K562 (cell line): ENCODE measurements around the gene CTIF. TPM values are rescaled to one million over a fixed set of nuclear protein-coding genes. Genes with fewer than 3 reads are reported as not detected.

Experiments used
- ATAC-seq: fragments of 200-7000 bp; cut with Tn5 transposase; 3 replicates; pipeline ENCODE4 v1.9.1; 2020; ENCODE audit warnings: moderate library complexity
- BruUV-seq: library from RNA; stranded (reverse); fragments of 400-500 nt; replicated peaks from 2 replicates; lab custom pipeline; 2021; lab: Mats Ljungman, UMichigan
- CTCF ChIA-PET: fragments of 300-600 bp; formaldehyde crosslinking; extraction: SDS; loops from one replicate; lab custom pipeline; 2021; ENCODE audit warnings: low intra/inter-chr PET ratio; lab: Yijun Ruan, JAX
- POLR2A ChIA-PET: fragments of 300-600, 350-650 bp; sonication (Branson Sonifier 250); formaldehyde crosslinking; extraction: SDS; loops from one replicate; lab custom pipeline; 2021; ENCODE audit warnings: antibody characterized with exemption, inconsistent platforms; lab: Yijun Ruan, JAX
- DNase-seq, 4 experiments: peaks; one replicate each; pipeline versions ENCODE4 v3.0.0 to v3.0.0-alpha.2; 2011 to 2018; ENCODE audit warnings: low spot score in 3 of 4, mixed read lengths in 3 of 4; ENCODE audit errors: extremely low read depth in 1 of 4
- FAIRE-seq: peaks from 2 replicates; lab custom pipeline; 2011; peaks lifted over from hg19 to GRCh38; lab: Jason Lieb, UNC
- H2AFZ ChIP-seq: 2 replicates; pipeline ENCODE4 v1.6.0; 2011; ENCODE audit warnings: low read depth, low read length, control low read depth, inconsistent platforms
- H3K27ac ChIP-seq: fragments of 200-600 bp; 3 replicates; pipeline ENCODE4 v1.8.0; 2011; ENCODE audit warnings: low read depth, mild to moderate bottlenecking, control low read depth, inconsistent platforms, low read length, moderate library complexity, mixed read lengths; ENCODE audit errors: extremely low read depth
- H3K27me3 ChIP-seq, 2 experiments: fragments of 300-600 bp in 1 of 2; 2 replicates in 1 of 2; 3 replicates in 1 of 2; pipeline versions ENCODE4 v1.6.0 to v1.8.0; 2011; ENCODE audit warnings: inconsistent platforms in 2 of 2, low read length in 2 of 2, mild to moderate bottlenecking in 1 of 2, mixed read lengths in 1 of 2, moderate library complexity in 1 of 2; ENCODE audit not compliant: control insufficient read depth in 2 of 2, insufficient read depth in 2 of 2
- H3K36me3 ChIP-seq: fragments of 300-600 bp; 3 replicates; pipeline ENCODE4 v1.8.0; 2011; ENCODE audit warnings: mild to moderate bottlenecking, low read length, inconsistent platforms; ENCODE audit not compliant: control insufficient read depth, insufficient read depth
- H3K4me1 ChIP-seq, 2 experiments: fragments of 200-600 bp in 1 of 2; replicated peaks in 1 of 2; 2 replicates in 1 of 2; 3 replicates in 1 of 2; pipeline versions ENCODE4 v1.5.1 to v1.8.0; 2011; ENCODE audit warnings: inconsistent platforms in 2 of 2, low read length in 2 of 2, mild to moderate bottlenecking in 1 of 2, mixed read lengths in 1 of 2, moderate library complexity in 1 of 2; ENCODE audit not compliant: control insufficient read depth in 2 of 2, insufficient read depth in 2 of 2
- H3K4me2 ChIP-seq: 2 replicates; pipeline ENCODE4 v1.6.1; 2011; ENCODE audit warnings: low read length, control low read depth, inconsistent platforms, mixed read lengths; ENCODE audit not compliant: insufficient read depth
- H3K4me3 ChIP-seq: fragments of 200-600 bp; sonication (generic), shearing (Covaris generic); 2 replicates; pipeline ENCODE4 v1.5.1; 2016; ENCODE audit warnings: control low read depth, inconsistent platforms
- H3K79me2 ChIP-seq: fragments of 200-600 bp; 3 replicates; pipeline ENCODE4 v1.8.0; 2011; ENCODE audit warnings: low read length, inconsistent platforms; ENCODE audit not compliant: control insufficient read depth, insufficient read depth
- H3K9ac ChIP-seq, 2 experiments: 2 replicates each; pipeline versions ENCODE4 v1.6.0 to v1.6.1; 2011; ENCODE audit warnings: low read depth in 2 of 2, low read length in 2 of 2, control low read depth in 1 of 2, inconsistent platforms in 1 of 2, mild to moderate bottlenecking in 1 of 2, mixed read lengths in 1 of 2; ENCODE audit not compliant: insufficient read depth in 1 of 2
- H3K9me1 ChIP-seq: one replicate; pipeline ENCODE4 v1.6.0; 2011; ENCODE audit warnings: inconsistent platforms, mild to moderate bottlenecking, low read length, moderate library complexity; ENCODE audit not compliant: control insufficient read depth, insufficient read depth
- H3K9me3 ChIP-seq: replicated peaks from 2 replicates; pipeline ENCODE4 v1.5.1; 2011; ENCODE audit warnings: low read depth, low read length, inconsistent platforms; ENCODE audit not compliant: control insufficient read depth, insufficient read depth
- H4K20me1 ChIP-seq: replicated peaks from 2 replicates; pipeline ENCODE4 v1.6.1; 2011; ENCODE audit warnings: low read length, inconsistent platforms, mixed read lengths; ENCODE audit not compliant: control insufficient read depth, insufficient read depth
- BRD4 ChIP-seq: fragments of 200-600 bp; sonication (generic); IDR thresholded peaks from 2 replicates; pipeline ENCODE4 v1.6.1; 2017; ENCODE audit warnings: inconsistent platforms
- MCM5 ChIP-seq: fragments of 450-650 bp; IDR thresholded peaks from 2 replicates; pipeline ENCODE4 v1.6.1; 2016; ENCODE audit warnings: low read depth
- POLR2G ChIP-seq: fragments of 200-400 bp; formaldehyde crosslinking; IDR thresholded peaks from 2 replicates; pipeline ENCODE4 v1.6.1; 2017; ENCODE audit warnings: low read depth, mild to moderate bottlenecking, antibody characterized with exemption, low read length, moderate library complexity
- SUPT5H ChIP-seq: fragments of 450-650 bp; IDR thresholded peaks from 2 replicates; pipeline ENCODE4 v1.6.1; 2016
- TAF9B ChIP-seq: fragments of 450-650 bp; IDR thresholded peaks from 2 replicates; pipeline ENCODE4 v1.6.1; 2018; ENCODE audit warnings: mild to moderate bottlenecking; ENCODE audit not compliant: partially characterized antibody
- U2AF1 ChIP-seq: fragments of 200-400 bp; formaldehyde crosslinking; optimal IDR thresholded peaks from 2 replicates; pipeline ENCODE3; 2017; ENCODE audit warnings: mild to moderate bottlenecking, low read depth, low read length, moderate library complexity
- ZNF253 ChIP-seq: fragments of 250-450 bp; sonication (Bioruptor Pico); conservative IDR thresholded peaks from 2 replicates; pipeline ENCODE4 v1.6.1; 2021; ENCODE audit warnings: mild to moderate bottlenecking
- ZNF766 ChIP-seq: fragments of 200-800 bp; sonication (Bioruptor generic); conservative IDR thresholded peaks from 2 replicates; pipeline ENCODE4 v1.6.1; 2016; ENCODE audit warnings: missing genetic modification characterization, missing compliant biosample characterization
- WGBS: fragments of 100-300 bp; shearing (Covaris generic); methylation state at CpG from one replicate; pipeline ENCODE4 v1.1.6; 2016; ENCODE audit warnings: low coverage, mixed read lengths; ENCODE audit not compliant: insufficient coverage; ENCODE audit errors: missing lambda C conversion rate; 5-methylcytosine and 5-hydroxymethylcytosine counted together
- in situ Hi-C: fragments of 300-500 bp; cut with MboI; formaldehyde crosslinking; loops from 4 replicates; pipeline ENCODE4 v1.15.0; 2018; ENCODE audit warnings: inconsistent platforms, mixed read lengths
- intact Hi-C: fragments of 100-400 bp; cut with micrococcal nuclease; formaldehyde crosslinking; loops from 2 replicates; pipeline ENCODE4 v1.14.2; 2022
- polyA plus RNA-seq, 8 experiments: library from polyadenylated mRNA; depleted of rRNA in 4 of 8; stranded (reverse) in 5 of 8; unstranded in 3 of 8; fragments of >200 nt; fragmentation: Nextera tagmentation in 2 of 8; fragmentation: Illumina TruSeq in 1 of 8; extraction: Ambion mirVana in 2 of 8; extraction: Trizol in 1 of 8; gene quantifications; 2 replicates each; pipeline versions ENCODE4 v1.2.1 to v1.2.3, GENCODE V29; 2011 to 2014; ENCODE audit warnings: inconsistent platforms in 1 of 8, missing spikeins in 1 of 8
- total RNA-seq, 7 experiments: library from RNA; depleted of rRNA in 6 of 7; stranded (reverse); fragments of >200 nt in 6 of 7; fragmentation: Illumina TruSeq in 2 of 7; extraction: Trizol in 2 of 7; gene quantifications; 2 replicates each; pipeline versions ENCODE4 v1.2.1 to v1.2.3, GENCODE V29; 2011 to 2021; ENCODE audit warnings: low replicate concordance in 1 of 7
- TF ChIP-seq, protein P1 (sequence below), 2 experiments: fragments of 450-650 bp; IDR thresholded peaks; 2 replicates each; pipeline ENCODE4 v1.6.1; 2016
- TF ChIP-seq, protein P2 (sequence below): sonication (generic); formaldehyde crosslinking; IDR thresholded peaks from 2 replicates; pipeline ENCODE4 v1.8.0; 2022; ENCODE audit warnings: mild to moderate bottlenecking, missing genetic modification reagents, borderline replicate concordance

Gene CTIF
- total and polyA plus RNA-seq, 9 of the 15 experiments (the other 6 are each of a cell fraction or from before 2014, with no cell fraction given): 0.17 to 11.5 (median 2.2) TPM

DNA sequence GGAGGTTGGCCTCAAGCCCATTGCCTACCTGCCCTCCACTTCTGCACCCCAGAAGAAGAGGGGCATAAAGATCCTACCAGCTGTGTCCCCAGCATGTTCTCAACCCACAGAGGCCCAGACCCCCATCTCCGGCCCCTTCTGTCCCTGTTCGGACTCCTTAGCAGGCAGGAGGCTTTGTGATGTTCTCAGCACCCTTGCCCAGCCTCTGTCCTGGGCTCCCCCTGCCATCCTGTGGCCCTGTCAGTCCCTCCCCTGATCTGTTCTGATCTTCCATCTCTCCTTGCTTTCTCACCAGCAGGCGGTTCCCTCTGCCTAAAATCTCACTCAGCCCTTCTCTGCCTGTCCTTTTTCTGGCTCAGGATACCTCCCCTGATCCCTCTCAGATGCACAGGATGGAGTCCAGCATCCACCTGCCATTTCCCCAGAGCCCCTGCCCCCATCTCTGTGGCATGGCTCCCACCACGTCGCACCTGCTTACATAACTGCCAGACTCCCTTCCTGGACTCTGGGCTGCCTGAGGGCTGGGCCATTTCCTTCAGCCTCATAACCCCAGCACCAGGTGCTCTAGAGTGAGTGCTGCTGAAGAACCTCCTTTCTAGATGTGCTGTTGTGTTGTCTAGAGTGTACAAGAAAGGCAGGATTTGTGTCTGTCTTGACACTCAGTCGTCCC is 134.0 kb downstream of the CTIF start:
- H3K4me3 ChIP-seq: no peak overlapping the region
- CTCF ChIA-PET: no interaction called here
- no peak for ATAC-seq
- H3K79me2 ChIP-seq: no peaks in the 10 kb centered on the region
- intact Hi-C loops: loop anchor here (10.0 kb wide), 2 partner anchors 352 to 742 kb away; no protein-coding TSS in a partner anchor
- in situ Hi-C loops: loop anchor here (10.0 kb wide), 1 partner anchor 562 kb away; no protein-coding TSS in a partner anchor
- no peaks in the 10 kb centered on the region for H4K20me1 ChIP-seq
- H3K4me2 ChIP-seq: no peak overlapping the region
- POLR2A ChIA-PET: no interaction called here
- no peak for FAIRE-seq
- H3K36me3 ChIP-seq: no peaks in the 10 kb centered on the region
- H3K27me3 ChIP-seq: no peaks in the 10 kb centered on the region
- no peaks in the 10 kb centered on the region for H3K9me1 ChIP-seq
- no TSS peak for BruUV-seq
- no peak overlapping the region for H3K27ac ChIP-seq
- no peak overlapping the region for H3K9ac ChIP-seq
- WGBS: 36% methylated on average over 5 of the region's 6 CpGs
- H2AFZ ChIP-seq: no peak overlapping the region
- H3K9me3 ChIP-seq: no peaks in the 10 kb centered on the region
- no peak for DNase-seq
- peaks cover 0 to 7% of the 10 kb centered on the region in 2 experiments; a peak in 2 of 5 replicates for H3K4me1 ChIP-seq
- no peak for TF ChIP-seq BRD4

DNA sequence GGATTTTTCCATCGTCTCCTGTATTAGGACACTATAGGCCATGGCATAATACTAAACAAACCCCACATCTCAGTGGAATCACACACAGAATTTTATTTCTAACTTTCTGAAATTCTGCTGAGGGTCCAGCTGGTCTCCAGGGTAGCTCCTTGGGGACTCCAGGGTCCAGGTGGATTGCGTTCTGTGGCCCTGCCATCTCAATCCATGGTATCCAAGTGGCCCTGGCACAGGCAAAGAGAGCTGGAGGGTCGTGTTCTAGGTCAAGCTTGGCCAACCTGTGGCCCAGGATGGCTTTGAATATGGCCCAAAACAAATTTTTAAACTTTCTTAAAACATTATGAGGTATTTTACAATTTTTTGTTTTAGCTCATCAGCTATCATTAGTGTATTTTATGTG is 134.6 kb downstream of the CTIF start:
- ChIA-PET CTCF (no interaction called here), POLR2A (no interaction called here)
- H3K4me1 ChIP-seq: peaks cover 0 to 7% of the 10 kb centered on the region in 2 experiments; a peak in 2 of 5 replicates
- no peak overlapping the region for H3K4me2 ChIP-seq
- no peak overlapping the region for H3K4me3 ChIP-seq
- no peaks in the 10 kb centered on the region for H4K20me1 ChIP-seq
- H3K27me3 ChIP-seq: no peaks in the 10 kb centered on the region
- H3K9me3 ChIP-seq: no peaks in the 10 kb centered on the region
- no peak overlapping the region for H2AFZ ChIP-seq
- ATAC-seq: no peak
- WGBS: 25% methylated on average over 3 of the region's 3 CpGs
- no TSS peak for BruUV-seq
- in situ Hi-C loops: loop anchor here (10.0 kb wide), 1 partner anchor 561 kb away; no protein-coding TSS in a partner anchor
- H3K36me3 ChIP-seq: no peaks in the 10 kb centered on the region
- FAIRE-seq: no peak
- no peaks in the 10 kb centered on the region for H3K9me1 ChIP-seq
- no peak overlapping the region for H3K9ac ChIP-seq
- no peak for DNase-seq
- no peaks in the 10 kb centered on the region for H3K79me2 ChIP-seq
- no peak overlapping the region for H3K27ac ChIP-seq
- intact Hi-C loops: loop anchor here (10.0 kb wide), 2 partner anchors 351 to 741 kb away; no protein-coding TSS in a partner anchor
- TF ChIP-seq ZNF766 (CRISPR knock-in tag) (no peak), TAF9B (no peak), SUPT5H (no peak), U2AF1 (no peak), MCM5 (no peak), ZNF253 (CRISPR knock-in tag) (no peak), POLR2G (no peak)
- TF ChIP-seq, protein P1, sequence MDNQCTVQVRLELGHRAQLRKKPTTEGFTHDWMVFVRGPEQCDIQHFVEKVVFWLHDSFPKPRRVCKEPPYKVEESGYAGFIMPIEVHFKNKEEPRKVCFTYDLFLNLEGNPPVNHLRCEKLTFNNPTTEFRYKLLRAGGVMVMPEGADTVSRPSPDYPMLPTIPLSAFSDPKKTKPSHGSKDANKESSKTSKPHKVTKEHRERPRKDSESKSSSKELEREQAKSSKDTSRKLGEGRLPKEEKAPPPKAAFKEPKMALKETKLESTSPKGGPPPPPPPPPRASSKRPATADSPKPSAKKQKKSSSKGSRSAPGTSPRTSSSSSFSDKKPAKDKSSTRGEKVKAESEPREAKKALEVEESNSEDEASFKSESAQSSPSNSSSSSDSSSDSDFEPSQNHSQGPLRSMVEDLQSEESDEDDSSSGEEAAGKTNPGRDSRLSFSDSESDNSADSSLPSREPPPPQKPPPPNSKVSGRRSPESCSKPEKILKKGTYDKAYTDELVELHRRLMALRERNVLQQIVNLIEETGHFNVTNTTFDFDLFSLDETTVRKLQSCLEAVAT (IDR thresholded peaks at IDR 0.05): no peak
- TF ChIP-seq, protein P2, sequence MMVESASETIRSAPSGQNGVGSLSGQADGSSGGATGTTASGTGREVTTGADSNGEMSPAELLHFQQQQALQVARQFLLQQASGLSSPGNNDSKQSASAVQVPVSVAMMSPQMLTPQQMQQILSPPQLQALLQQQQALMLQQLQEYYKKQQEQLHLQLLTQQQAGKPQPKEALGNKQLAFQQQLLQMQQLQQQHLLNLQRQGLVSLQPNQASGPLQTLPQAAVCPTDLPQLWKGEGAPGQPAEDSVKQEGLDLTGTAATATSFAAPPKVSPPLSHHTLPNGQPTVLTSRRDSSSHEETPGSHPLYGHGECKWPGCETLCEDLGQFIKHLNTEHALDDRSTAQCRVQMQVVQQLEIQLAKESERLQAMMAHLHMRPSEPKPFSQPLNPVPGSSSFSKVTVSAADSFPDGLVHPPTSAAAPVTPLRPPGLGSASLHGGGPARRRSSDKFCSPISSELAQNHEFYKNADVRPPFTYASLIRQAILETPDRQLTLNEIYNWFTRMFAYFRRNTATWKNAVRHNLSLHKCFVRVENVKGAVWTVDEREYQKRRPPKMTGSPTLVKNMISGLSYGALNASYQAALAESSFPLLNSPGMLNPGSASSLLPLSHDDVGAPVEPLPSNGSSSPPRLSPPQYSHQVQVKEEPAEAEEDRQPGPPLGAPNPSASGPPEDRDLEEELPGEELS (CRISPR knock-in tag): no peak
